Measurements from ENCODE around the gene HOXB9.

The HOXB9 gene

GRCh38 chr17:48632579-48633265, 6.6 kb upstream of the HOXB9 start:
- H3K4me3 ChIP-seq (ENCODE audit: low read depth, low read length) = no peak overlapping the region
- no peak for TF ChIP-seq CTCF (IDR thresholded peaks at IDR 0.05; ENCODE audit: low read depth, low read length, missing control alignments)
- no peak for DNase-seq (ENCODE audit: low read depth)
- in situ Hi-C loops (cut with HindIII; ENCODE audit: low sequenced_read_pairs) = no loop called here

GRCh38 chr17:48631693-48632578, 5.8 kb upstream of the HOXB9 start:
- no peak for DNase-seq (ENCODE audit: low read depth)
- no peak for TF ChIP-seq CTCF (IDR thresholded peaks at IDR 0.05; ENCODE audit: low read depth, low read length, missing control alignments)
- H3K4me3 ChIP-seq (ENCODE audit: low read depth, low read length) = no peak overlapping the region
- in situ Hi-C loops (cut with HindIII; ENCODE audit: low sequenced_read_pairs) = no loop called here

DNA sequence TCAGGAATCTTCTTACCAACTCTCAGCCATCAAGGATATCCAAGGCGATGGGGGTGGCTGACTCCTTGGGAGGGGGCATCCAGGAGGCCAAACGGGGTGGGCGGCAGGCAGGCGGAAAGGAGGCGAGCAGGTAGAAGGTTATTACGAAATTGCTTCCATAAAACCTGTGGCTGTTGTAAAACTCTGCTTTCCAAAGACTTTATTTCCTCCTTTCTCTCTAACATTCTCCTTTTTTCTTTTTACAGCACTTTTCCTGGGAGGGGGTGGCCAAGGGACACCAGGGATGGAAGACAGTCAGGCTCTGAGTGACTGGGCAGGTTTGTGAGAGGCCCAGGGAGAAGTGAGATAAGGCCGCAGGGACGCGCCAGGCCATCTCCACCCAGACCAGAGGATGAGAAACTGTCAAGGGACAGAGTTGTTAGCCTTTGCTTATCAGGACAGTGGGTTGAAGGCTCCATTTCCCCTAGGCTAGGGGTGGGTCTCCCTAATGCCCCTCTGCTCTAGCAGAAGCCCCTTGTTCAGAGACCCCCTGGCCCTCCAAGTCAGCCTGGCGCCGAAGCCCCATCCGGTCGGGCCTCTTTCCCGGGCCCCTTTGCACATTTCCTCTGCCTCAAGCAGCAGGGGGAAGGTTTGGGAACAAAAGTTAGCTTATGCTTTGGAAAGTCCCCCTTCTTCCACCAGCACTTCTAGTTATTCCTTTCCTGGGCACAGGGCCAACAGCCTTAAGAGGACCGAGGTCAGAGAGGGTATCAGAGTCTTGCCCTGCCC, 5.0 kb upstream of the HOXB9 start:
- no peak overlapping the region for H3K4me3 ChIP-seq (ENCODE audit: low read depth, low read length)
- no peak for DNase-seq (ENCODE audit: low read depth)
- in situ Hi-C loops (cut with HindIII; ENCODE audit: low sequenced_read_pairs) = no loop called here
- TF ChIP-seq CTCF (IDR thresholded peaks at IDR 0.05; ENCODE audit: low read depth, low read length, missing control alignments) = no peak

DNA sequence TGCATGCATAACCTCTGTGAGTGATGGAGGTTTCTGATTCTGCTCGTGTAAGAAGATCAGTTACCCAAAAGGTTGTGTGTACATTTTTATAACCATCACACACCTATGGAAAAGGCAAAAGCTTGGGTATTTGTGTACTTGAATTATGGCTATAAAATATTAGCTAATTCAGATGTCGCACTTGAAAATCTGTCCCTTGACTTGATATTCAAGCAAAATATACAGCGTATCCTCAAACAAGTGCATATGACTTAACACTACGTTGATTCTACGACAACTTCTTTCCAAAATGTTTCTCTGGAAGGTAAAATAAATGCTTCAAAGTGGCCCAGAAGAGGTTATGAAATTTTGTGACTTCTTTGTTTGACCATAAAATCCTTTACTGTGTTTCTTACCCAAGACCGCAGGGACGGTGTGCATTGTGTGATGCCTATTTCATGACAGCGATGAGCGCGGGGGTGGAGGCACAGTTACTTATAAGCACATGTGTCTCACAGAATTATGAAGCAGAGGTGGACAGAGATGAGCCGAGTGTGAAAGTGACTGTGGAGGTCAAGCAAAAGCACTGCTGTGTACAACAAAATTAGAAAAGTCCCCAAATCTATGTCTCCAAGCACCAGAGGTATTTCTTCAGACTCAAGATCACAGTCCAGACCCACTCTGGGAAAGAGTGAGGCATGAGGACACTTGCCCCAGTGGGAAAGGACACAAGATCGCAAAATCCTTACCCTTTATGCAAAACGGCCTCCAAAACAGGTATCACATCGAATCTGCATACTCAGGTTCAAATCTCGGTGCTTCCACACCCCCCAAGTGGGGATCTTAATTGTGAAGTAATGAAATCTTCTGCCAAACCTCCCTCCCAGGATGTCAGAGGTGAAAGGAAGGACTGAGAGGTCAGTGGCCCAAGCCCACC, 4.1 kb upstream of the HOXB9 start:
- no peak overlapping the region for H3K4me3 ChIP-seq (ENCODE audit: low read depth, low read length)
- no peak for TF ChIP-seq CTCF (IDR thresholded peaks at IDR 0.05; ENCODE audit: low read depth, low read length, missing control alignments)
- DNase-seq (ENCODE audit: low read depth) = no peak
- in situ Hi-C loops (cut with HindIII; ENCODE audit: low sequenced_read_pairs) = no loop called here

DNA sequence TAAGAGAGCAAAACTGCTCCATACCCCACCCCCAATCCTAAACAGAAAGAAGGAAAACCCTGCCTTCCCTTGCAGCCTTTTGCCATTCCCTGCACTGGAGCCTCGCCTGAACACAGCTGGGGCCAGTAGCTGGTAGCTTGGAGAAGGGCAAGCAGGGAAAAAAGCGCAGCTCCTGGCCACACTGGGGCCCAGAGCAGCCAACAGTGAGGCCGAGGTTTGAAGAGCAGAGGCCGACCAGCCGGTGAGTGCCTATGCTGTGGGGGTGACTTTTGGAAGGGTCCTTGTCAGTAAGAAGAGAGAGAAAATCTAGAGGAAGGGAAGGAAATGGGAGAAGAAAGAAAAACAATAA, 3.2 kb upstream of the HOXB9 start:
- in situ Hi-C loops (cut with HindIII; ENCODE audit: low sequenced_read_pairs) = no loop called here
- DNase-seq (ENCODE audit: low read depth) = no peak
- no peak overlapping the region for H3K4me3 ChIP-seq (ENCODE audit: low read depth, low read length)
- TF ChIP-seq CTCF (IDR thresholded peaks at IDR 0.05; ENCODE audit: low read depth, low read length, missing control alignments) = no peak

All from astrocyte of the cerebellum (primary cell).